OCI-LY3 (cell line): ENCODE results near the gene SHISA6.

ENCODE experiments used
- CTCF ChIP-seq: fragments of 200-600, 300-600 bp; sonication (generic); IDR thresholded peaks from 2 replicates; pipeline ENCODE4 v1.5.1; 2014; ENCODE audit warnings: antibody characterized with exemption, low read length, low read depth
- EZH2phosphoT487 ChIP-seq: fragments of 200-600 bp; shearing (Covaris generic); IDR thresholded peaks from 2 replicates; pipeline ENCODE4 v1.6.1; 2018; ENCODE audit warnings: antibody characterized with exemption, mixed run types, low read depth

- TF ChIP-seq CTCF (no peak), EZH2phosphoT487 (no peak)
These were observed 15.9 kb downstream of the SHISA6 start for GRCh38 chr17:11256877-11257276.
